OCI-LY1 (cell line): ENCODE results near the gene TRIM34.

Experiments used
- H2AFZ ChIP-seq: fragments of 200-600 bp; sonication (generic), shearing (Covaris generic); 2 replicates; pipeline ENCODE4 v1.6.0; 2014; ENCODE audit warnings: antibody characterized with exemption, mild to moderate bottlenecking, low read length
- H3F3A ChIP-seq: fragments of 200-600 bp; sonication (generic), shearing (Covaris generic); 2 replicates; pipeline ENCODE4 v1.6.0; 2014; ENCODE audit warnings: mild to moderate bottlenecking, antibody characterized with exemption, low read length, moderate library complexity; ENCODE audit not compliant: insufficient read depth
- H3K27ac ChIP-seq: fragments of 200-600 bp; sonication (generic); 2 replicates; pipeline ENCODE4 v1.5.1; 2014; ENCODE audit warnings: low read length, mixed run types, mild to moderate bottlenecking, low read depth; ENCODE audit not compliant: poor library complexity, severe bottlenecking
- H3K27me3 ChIP-seq: fragments of 200-600 bp; sonication (generic); 2 replicates; pipeline ENCODE4 v1.6.0; 2014; ENCODE audit warnings: antibody characterized with exemption, mild to moderate bottlenecking, low read length, moderate library complexity; ENCODE audit not compliant: insufficient read depth
- H3K36me3 ChIP-seq: fragments of 200-600 bp; sonication (generic); 2 replicates; pipeline ENCODE4 v1.6.1; 2014; ENCODE audit warnings: mild to moderate bottlenecking, antibody characterized with exemption, low read length, moderate library complexity, mixed read lengths; ENCODE audit not compliant: insufficient read depth
- H3K4me1 ChIP-seq: fragments of 200-600 bp; sonication (generic); 2 replicates; pipeline ENCODE4 v1.5.1; 2014; ENCODE audit warnings: mild to moderate bottlenecking, low read length, moderate library complexity; ENCODE audit not compliant: insufficient read depth, severe bottlenecking
- H3K4me2 ChIP-seq: fragments of 200-600 bp; sonication (generic), shearing (Covaris generic); 2 replicates; pipeline ENCODE4 v1.6.1; 2014; ENCODE audit warnings: low read length
- H3K4me3 ChIP-seq: fragments of 200-600 bp; sonication (generic); 2 replicates; pipeline ENCODE4 v1.5.1; 2014; ENCODE audit warnings: low read length, low read depth, mild to moderate bottlenecking, mixed read lengths; ENCODE audit not compliant: poor library complexity, severe bottlenecking
- H3K79me2 ChIP-seq: fragments of 200-600 bp; shearing (Covaris generic); 2 replicates; pipeline ENCODE4 v1.6.1; 2016; ENCODE audit warnings: mixed run types, low read length, mixed read lengths; ENCODE audit not compliant: insufficient read depth
- H3K9ac ChIP-seq: fragments of 200-600 bp; sonication (generic), shearing (Covaris generic); 2 replicates; pipeline ENCODE4 v1.6.1; 2014; ENCODE audit warnings: mild to moderate bottlenecking, low read length, mixed read lengths
- H3K9me2 ChIP-seq: fragments of 200-600 bp; sonication (generic), shearing (Covaris generic); 2 replicates; pipeline ENCODE4 v1.6.1; 2014; ENCODE audit warnings: low read depth, mild to moderate bottlenecking, low read length, mixed read lengths
- H3K9me3 ChIP-seq: fragments of 200-600 bp; shearing (Covaris generic); 2 replicates; pipeline ENCODE4 v1.6.1; 2014; ENCODE audit warnings: low read length, mixed read lengths
- H4K20me1 ChIP-seq: fragments of 200-600 bp; sonication (generic), shearing (Covaris generic); 2 replicates; pipeline ENCODE4 v1.6.0; 2016; ENCODE audit warnings: mild to moderate bottlenecking, low read length; ENCODE audit not compliant: insufficient read depth
- EZH2 ChIP-seq: fragments of 200-600 bp; sonication (generic), shearing (Covaris generic); IDR thresholded peaks from 2 replicates; pipeline ENCODE4 v1.8.0; 2017; ENCODE audit warnings: borderline replicate concordance, mixed run types, mild to moderate bottlenecking, antibody characterized with exemption, low read length, moderate library complexity, mixed read lengths
- TF ChIP-seq, protein P1 (sequence below): fragments of 200-600 bp; sonication (generic), shearing (Covaris generic); IDR thresholded peaks from 2 replicates; pipeline ENCODE4 v1.5.1; 2017; ENCODE audit warnings: mild to moderate bottlenecking, antibody characterized with exemption, low read length, moderate library complexity, mixed read lengths

Gene TRIM34, protein sequence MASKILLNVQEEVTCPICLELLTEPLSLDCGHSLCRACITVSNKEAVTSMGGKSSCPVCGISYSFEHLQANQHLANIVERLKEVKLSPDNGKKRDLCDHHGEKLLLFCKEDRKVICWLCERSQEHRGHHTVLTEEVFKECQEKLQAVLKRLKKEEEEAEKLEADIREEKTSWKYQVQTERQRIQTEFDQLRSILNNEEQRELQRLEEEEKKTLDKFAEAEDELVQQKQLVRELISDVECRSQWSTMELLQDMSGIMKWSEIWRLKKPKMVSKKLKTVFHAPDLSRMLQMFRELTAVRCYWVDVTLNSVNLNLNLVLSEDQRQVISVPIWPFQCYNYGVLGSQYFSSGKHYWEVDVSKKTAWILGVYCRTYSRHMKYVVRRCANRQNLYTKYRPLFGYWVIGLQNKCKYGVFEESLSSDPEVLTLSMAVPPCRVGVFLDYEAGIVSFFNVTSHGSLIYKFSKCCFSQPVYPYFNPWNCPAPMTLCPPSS

DNA sequence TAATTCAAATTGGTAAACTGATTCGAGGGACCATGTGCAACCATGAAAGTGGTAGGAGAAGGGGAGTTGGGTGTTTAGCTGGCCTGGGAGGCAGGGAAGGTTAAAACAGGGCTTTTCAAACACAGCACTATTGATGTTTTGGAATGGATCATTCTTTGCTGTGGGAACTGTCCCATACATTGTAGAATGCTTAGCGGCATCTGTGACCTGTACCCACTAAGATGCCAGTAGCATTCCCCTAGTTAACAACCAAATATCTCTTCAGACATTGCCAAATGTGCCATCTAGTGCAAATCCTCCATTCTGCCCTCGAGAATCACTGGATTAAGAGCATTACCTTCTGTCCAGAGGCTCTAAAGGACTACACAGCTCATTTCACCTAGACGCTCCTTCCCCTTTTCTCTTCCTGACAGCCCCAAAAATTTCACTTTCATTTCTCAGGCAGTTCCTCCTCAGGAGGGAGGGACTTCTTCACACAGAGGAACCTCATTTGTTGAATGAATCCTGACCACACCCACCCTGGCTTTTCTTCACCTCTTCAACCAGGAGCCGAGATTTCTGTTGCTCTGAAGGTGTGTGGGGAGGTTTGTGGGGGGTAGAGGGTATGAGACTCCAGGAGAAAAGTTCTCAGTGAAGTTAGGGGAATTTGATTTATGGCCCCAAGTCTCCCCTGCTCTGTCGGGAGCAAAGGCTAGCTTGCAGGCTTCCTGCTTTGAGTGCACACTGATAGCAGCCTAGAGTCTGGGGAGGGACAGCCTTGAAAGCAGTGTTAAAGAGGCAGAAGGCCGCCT is at the start of gene TRIM34:
Gene TRIM34, plus strand, starts transcription at position 513 of the 791 bp plus-strand sequence. CDS start 7,331 bp downstream, outside the sequence.
- H3K9ac ChIP-seq: peak within 1 kb of the TSS; percentile 79
- no peaks in the 10 kb centered on the region for H3K27me3 ChIP-seq
- H3K9me3 ChIP-seq: no peaks in the 10 kb centered on the region
- H3K4me2 ChIP-seq: peak within 1 kb of the TSS; percentile 85
- H3K79me2 ChIP-seq: no peaks in the 10 kb centered on the region
- no peaks in the 10 kb centered on the region for H4K20me1 ChIP-seq
- no peak for TF ChIP-seq EZH2
- TF ChIP-seq, protein P1, sequence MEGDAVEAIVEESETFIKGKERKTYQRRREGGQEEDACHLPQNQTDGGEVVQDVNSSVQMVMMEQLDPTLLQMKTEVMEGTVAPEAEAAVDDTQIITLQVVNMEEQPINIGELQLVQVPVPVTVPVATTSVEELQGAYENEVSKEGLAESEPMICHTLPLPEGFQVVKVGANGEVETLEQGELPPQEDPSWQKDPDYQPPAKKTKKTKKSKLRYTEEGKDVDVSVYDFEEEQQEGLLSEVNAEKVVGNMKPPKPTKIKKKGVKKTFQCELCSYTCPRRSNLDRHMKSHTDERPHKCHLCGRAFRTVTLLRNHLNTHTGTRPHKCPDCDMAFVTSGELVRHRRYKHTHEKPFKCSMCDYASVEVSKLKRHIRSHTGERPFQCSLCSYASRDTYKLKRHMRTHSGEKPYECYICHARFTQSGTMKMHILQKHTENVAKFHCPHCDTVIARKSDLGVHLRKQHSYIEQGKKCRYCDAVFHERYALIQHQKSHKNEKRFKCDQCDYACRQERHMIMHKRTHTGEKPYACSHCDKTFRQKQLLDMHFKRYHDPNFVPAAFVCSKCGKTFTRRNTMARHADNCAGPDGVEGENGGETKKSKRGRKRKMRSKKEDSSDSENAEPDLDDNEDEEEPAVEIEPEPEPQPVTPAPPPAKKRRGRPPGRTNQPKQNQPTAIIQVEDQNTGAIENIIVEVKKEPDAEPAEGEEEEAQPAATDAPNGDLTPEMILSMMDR: no peak
- peak within 1 kb of the TSS; percentile 35; the same call in 1 of the 2 replicates for H2AFZ ChIP-seq
- H3K9me2 ChIP-seq: no peaks in the 10 kb centered on the region
- no peaks in the 10 kb centered on the region for H3K36me3 ChIP-seq
- H3K27ac ChIP-seq: peak within 1 kb of the TSS; percentile 31
- no peaks in the 10 kb centered on the region for H3F3A ChIP-seq
- peaks cover 20% of the 10 kb centered on the region for H3K4me1 ChIP-seq
- H3K4me3 ChIP-seq: peak within 1 kb of the TSS; percentile 85

DNA sequence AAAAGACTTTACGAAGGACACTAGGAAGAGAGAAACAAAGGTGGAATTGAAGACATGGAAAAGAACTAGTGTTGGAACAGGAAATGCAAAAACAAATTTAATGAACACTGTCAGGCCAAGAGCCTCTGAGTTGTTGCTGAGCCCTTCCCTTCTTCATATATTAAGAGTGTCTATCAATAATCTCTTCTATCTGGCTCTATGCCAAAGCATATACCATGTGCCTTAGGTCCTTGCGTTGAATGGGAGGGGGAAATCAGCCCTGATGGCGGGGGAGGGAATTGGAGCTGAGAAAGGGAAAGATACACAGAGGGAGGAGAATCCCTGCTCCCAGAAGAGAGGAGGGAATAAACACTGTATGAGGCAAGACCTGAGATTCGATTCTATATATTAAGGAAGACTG is 49.6 kb upstream of the TRIM34 start:
- H3K4me3 ChIP-seq: no peak overlapping the region
- H3K4me1 ChIP-seq: no peaks in the 10 kb centered on the region
- no peaks in the 10 kb centered on the region for H3K9me2 ChIP-seq
- H3K9ac ChIP-seq: no peak overlapping the region
- no peak for TF ChIP-seq EZH2
- TF ChIP-seq, protein P1: no peak
- H3F3A ChIP-seq: no peaks in the 10 kb centered on the region
- no peak overlapping the region for H3K27ac ChIP-seq
- no peaks in the 10 kb centered on the region for H3K79me2 ChIP-seq
- no peaks in the 10 kb centered on the region for H3K9me3 ChIP-seq
- H3K36me3 ChIP-seq: no peaks in the 10 kb centered on the region
- H4K20me1 ChIP-seq: no peaks in the 10 kb centered on the region
- no peaks in the 10 kb centered on the region for H3K27me3 ChIP-seq
- no peak overlapping the region for H3K4me2 ChIP-seq
- H2AFZ ChIP-seq: no peak overlapping the region

DNA sequence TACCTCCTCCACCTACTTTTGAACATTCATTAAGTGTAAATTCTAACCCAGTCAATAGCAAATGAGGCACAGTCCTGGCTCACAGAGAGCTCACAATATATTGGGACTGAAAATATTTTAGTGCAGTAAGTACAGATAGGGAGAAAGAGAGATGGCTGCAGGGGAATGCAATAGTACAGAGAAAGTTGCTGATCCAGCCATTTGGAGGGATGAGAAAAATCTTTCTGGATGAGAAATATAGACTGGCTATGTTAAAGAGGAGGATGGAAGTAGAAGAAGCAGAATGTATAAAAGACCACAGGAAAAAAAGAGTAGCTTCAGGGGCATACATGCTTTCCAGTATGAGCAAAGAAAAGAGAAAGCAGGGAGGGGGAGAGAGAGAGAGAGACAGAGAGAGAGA is 47.7 kb upstream of the TRIM34 start:
- H3K9me3 ChIP-seq: no peaks in the 10 kb centered on the region
- no peaks in the 10 kb centered on the region for H3K36me3 ChIP-seq
- H4K20me1 ChIP-seq: no peaks in the 10 kb centered on the region
- H3K4me3 ChIP-seq: no peak overlapping the region
- TF ChIP-seq EZH2: no peak
- TF ChIP-seq, protein P1: no peak
- no peak overlapping the region for H3K27ac ChIP-seq
- no peaks in the 10 kb centered on the region for H3K79me2 ChIP-seq
- H3F3A ChIP-seq: no peaks in the 10 kb centered on the region
- no peaks in the 10 kb centered on the region for H3K9me2 ChIP-seq
- no peak overlapping the region for H3K9ac ChIP-seq
- H2AFZ ChIP-seq: no peak overlapping the region
- no peaks in the 10 kb centered on the region for H3K27me3 ChIP-seq
- H3K4me2 ChIP-seq: no peak overlapping the region
- no peaks in the 10 kb centered on the region for H3K4me1 ChIP-seq
